Glutamatergic neuron (in vitro differentiated cells): ENCODE measurements around the gene ITM2C. TPM values are rescaled to one million over a fixed set of nuclear protein-coding genes. Genes with fewer than 3 reads are reported as not detected.
A peak's percentile ranks its signal among the peaks of the same experiment; 100 is the strongest.

Experiments used
- DNase-seq: peaks from one replicate; pipeline ENCODE4 v3.0.0; 2022
- H3K27ac Mint-ChIP-seq: one replicate; pipeline ENCODE4 v1.8.0; 2020; ENCODE audit warnings: mild to moderate bottlenecking, mixed read lengths, inconsistent platforms; ENCODE audit not compliant: unreplicated experiment
- H3K27me3 Mint-ChIP-seq: one replicate; pipeline ENCODE4 v1.8.0; 2020; ENCODE audit warnings: mild to moderate bottlenecking, moderate library complexity, mixed read lengths, inconsistent platforms; ENCODE audit not compliant: unreplicated experiment
- H3K36me3 Mint-ChIP-seq: one replicate; pipeline ENCODE4 v1.8.0; 2020; ENCODE audit warnings: mild to moderate bottlenecking, mixed read lengths, inconsistent platforms; ENCODE audit not compliant: unreplicated experiment
- H3K4me1 Mint-ChIP-seq: one replicate; pipeline ENCODE4 v1.8.0; 2020; ENCODE audit warnings: mild to moderate bottlenecking, low read depth, mixed read lengths, inconsistent platforms; ENCODE audit not compliant: unreplicated experiment
- H3K4me3 Mint-ChIP-seq: one replicate; pipeline ENCODE4 v1.8.0; 2020; ENCODE audit warnings: mild to moderate bottlenecking, mixed read lengths, inconsistent platforms; ENCODE audit not compliant: unreplicated experiment
- H3K9me3 Mint-ChIP-seq: one replicate; pipeline ENCODE4 v1.8.0; 2020; ENCODE audit warnings: mild to moderate bottlenecking, moderate library complexity, mixed read lengths, inconsistent platforms; ENCODE audit not compliant: unreplicated experiment
- CTCF ChIP-seq: fragments of 200-600 bp; sonication (generic); IDR thresholded peaks from one replicate; pipeline ENCODE4 v1.5.0; 2021; ENCODE audit not compliant: partially characterized antibody, unreplicated experiment
- total RNA-seq: library from RNA; stranded (reverse); fragmentation: NEBNext Ultra II Directional; extraction: Animal tissue kit (Norgen Biotek cat#: 25700); gene quantifications from one replicate; pipeline ENCODE4 v1.2.1, GENCODE V29; 2021; ENCODE audit not compliant: unreplicated experiment

Gene ITM2C
- total RNA-seq, 1 donor from 2014 or later: 72.0 TPM

- TF ChIP-seq CTCF: no peak
- Mint-ChIP-seq H3K36me3 (no peaks in the 10 kb centered on the region), H3K4me3 (peak overlapping the region; percentile 85), H3K27me3 (peaks cover 6% of the 10 kb centered on the region), H3K4me1 (peaks cover 33% of the 10 kb centered on the region), H3K9me3 (peaks cover 9% of the 10 kb centered on the region), H3K27ac (no peak overlapping the region)
- DNase-seq: no peak
Observed at GRCh38 chr2:230865766-230866755, 1.3 kb downstream of the ITM2C start.

DNA sequence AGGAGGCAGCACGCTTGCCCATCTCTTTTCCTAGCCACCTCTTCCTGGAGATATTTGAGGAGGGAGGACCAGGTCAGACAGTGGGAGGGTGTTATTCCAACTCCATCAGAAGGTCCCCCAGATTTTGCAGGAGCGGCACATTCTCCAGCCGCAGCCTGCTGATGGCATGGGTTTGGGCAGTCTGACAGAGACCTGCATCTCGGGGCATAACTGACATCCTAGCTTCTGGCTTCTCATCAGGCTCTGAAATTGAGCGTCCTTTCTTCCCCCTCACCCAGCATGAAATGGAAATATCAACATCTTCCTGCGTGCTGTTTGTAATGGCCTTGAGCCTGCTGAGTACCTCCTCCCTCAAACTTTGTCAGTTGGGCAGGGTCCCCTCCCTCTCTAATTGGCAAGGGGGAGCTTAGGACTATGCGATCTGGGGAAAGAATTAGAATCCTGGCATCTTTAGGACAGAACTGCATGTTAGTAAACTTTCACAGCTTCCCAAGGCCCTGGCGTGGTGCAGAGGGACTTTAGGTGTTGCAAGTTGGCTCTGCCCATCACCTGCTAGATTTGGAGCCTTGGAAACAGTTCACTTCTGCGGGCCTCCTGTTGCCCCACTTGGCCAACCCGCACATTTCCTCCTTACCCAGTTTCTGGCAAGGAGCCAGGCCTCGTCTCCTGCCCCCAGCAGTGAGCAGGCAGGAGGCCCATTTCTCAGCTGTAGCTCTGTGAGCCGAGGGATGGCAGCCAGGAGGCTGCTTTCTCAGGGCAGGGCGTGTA lies 2.2 kb downstream of the ITM2C start:
- Mint-ChIP-seq H3K4me3 (peak overlapping the region; percentile 71), H3K9me3 (peaks cover 8% of the 10 kb centered on the region), H3K27ac (no peak overlapping the region), H3K4me1 (peaks cover 35% of the 10 kb centered on the region), H3K36me3 (no peaks in the 10 kb centered on the region), H3K27me3 (peaks cover 6% of the 10 kb centered on the region)
- no peak for TF ChIP-seq CTCF
- no peak for DNase-seq

DNA sequence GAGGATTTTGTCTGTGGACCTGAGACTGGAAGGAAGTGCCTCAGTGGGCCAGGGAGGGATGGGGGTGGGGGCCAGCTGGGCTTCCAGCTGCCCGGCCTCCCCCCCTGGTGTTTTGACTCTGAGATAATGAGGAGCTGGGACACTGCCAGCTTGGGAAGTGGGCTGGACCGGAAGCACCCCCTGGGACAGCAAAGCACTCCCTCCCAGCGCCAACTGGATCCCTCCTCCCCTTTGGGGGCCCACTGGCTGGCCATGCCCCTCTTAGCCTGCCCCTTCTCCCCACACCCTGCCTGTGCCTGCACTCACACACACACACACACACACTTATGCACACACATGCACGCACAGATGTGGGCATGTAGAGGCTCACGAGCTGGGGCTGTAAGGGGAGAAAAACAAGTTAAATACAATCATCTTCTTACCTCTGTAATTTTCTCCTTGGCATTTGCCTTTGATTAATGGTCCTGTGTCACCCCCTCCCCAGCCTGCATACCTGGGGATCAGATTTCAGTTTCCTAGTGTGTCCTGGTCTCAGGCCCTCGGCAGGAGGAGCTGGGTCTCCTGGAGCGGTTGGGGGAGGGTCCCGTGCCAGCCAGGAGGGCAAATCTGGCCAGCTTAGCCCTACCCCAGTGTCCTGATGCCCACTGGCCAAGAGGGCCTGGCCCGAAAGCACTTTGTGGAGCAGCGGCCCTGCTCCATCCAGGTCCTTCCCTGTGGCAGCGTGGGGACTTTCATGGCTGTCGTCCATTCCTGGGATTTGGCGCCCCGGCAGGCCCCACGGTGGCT lies 3.6 kb downstream of the ITM2C start:
- TF ChIP-seq CTCF: no peak
- H3K4me3 Mint-ChIP-seq: peak overlapping the region; percentile 63
- peaks cover 35% of the 10 kb centered on the region for H3K4me1 Mint-ChIP-seq
- H3K27me3 Mint-ChIP-seq: peaks cover 6% of the 10 kb centered on the region
- H3K27ac Mint-ChIP-seq: peak overlapping the region; percentile 75
- H3K9me3 Mint-ChIP-seq: peaks cover 5% of the 10 kb centered on the region
- no peaks in the 10 kb centered on the region for H3K36me3 Mint-ChIP-seq
- no peak for DNase-seq

GRCh38 chr2:230868947-230869913 lies 4.5 kb downstream of the ITM2C start:
- TF ChIP-seq CTCF: no peak
- Mint-ChIP-seq H3K36me3 (no peaks in the 10 kb centered on the region), H3K27ac (peak overlapping the region; percentile 90), H3K4me1 (peaks cover 33% of the 10 kb centered on the region), H3K4me3 (peak overlapping the region; percentile 74), H3K9me3 (peaks cover 3% of the 10 kb centered on the region), H3K27me3 (peaks cover 4% of the 10 kb centered on the region)
- DNase-seq: no peak
